A549 (cell line): ENCODE results near the gene PTPRD. TPM values are rescaled to one million over a fixed set of nuclear protein-coding genes. Genes with fewer than 3 reads are reported as not detected.

Source experiments
- ATAC-seq, 2 experiments: fragments of 200-7000 bp in 1 of 2; fragments of >200 bp in 1 of 2; cut with Nextera tagmentation in 1 of 2; cut with Tn5 transposase in 1 of 2; 3 replicates each; pipeline versions ENCODE4 v1.8.0 to v1.9.1; 2018 to 2020; ENCODE audit warnings: mild to moderate bottlenecking in 1 of 2, moderate library complexity in 1 of 2
- CTCF ChIA-PET: fragments of 300-600 bp; sonication (Branson Sonifier 250); formaldehyde crosslinking; extraction: SDS; loops from one replicate; lab custom pipeline; 2021; ENCODE audit warnings: antibody characterized with exemption, inconsistent platforms; lab: Yijun Ruan, JAX
- POLR2A ChIA-PET: fragments of 350-600 bp; formaldehyde crosslinking; extraction: SDS; loops from one replicate; lab custom pipeline; 2021; ENCODE audit warnings: antibody characterized with exemption, inconsistent platforms; lab: Yijun Ruan, JAX
- DNase-seq, 2 experiments: peaks; one replicate each; pipeline versions ENCODE4 v3.0.0 to v3.0.0-alpha.2; 2011 to 2016; ENCODE audit warnings: low read depth in 1 of 2, low spot score in 1 of 2
- FAIRE-seq: peaks from 2 replicates; lab custom pipeline; 2011; peaks lifted over from hg19 to GRCh38; lab: Jason Lieb, UNC
- H3K27ac ChIP-seq, 2 experiments: fragments of >200 bp; sonication (Bioruptor Twin); formaldehyde crosslinking; 3 replicates each; pipeline ENCODE4 v1.5.1; 2016 to 2017
- H3K4me1 ChIP-seq: fragments of >200 bp; sonication (Bioruptor Twin); formaldehyde crosslinking; 3 replicates; pipeline ENCODE4 v1.6.1; 2016
- H3K4me2 ChIP-seq: fragments of >200 bp; sonication (Bioruptor Twin); formaldehyde crosslinking; 3 replicates; pipeline ENCODE4 v1.6.1; 2016
- H3K4me3 ChIP-seq: fragments of >200 bp; sonication (Bioruptor Twin); formaldehyde crosslinking; 3 replicates; pipeline ENCODE4 v1.5.1; 2016
- H3K9me3 ChIP-seq: fragments of >200 bp; sonication (Bioruptor Twin); formaldehyde crosslinking; 3 replicates; pipeline ENCODE4 v1.6.1; 2016
- BCL3 ChIP-seq: fragments of >200 bp; sonication (Bioruptor Twin); formaldehyde crosslinking; IDR thresholded peaks from 3 replicates; pipeline ENCODE4 v1.6.1; 2016
- BHLHE40 ChIP-seq: IDR thresholded peaks from 2 replicates; pipeline ENCODE4 v1.6.1; 2012; ENCODE audit warnings: low read depth, low read length, inconsistent platforms
- CBX2 ChIP-seq: fragments of 200-600 bp; sonication (generic); IDR thresholded peaks from 2 replicates; pipeline ENCODE4 v1.6.1; 2016; ENCODE audit warnings: low read depth, mild to moderate bottlenecking, borderline replicate concordance
- CBX8 ChIP-seq: fragments of 200-600 bp; sonication (generic); IDR thresholded peaks from 2 replicates; pipeline ENCODE4 v1.6.1; 2016
- CHD4 ChIP-seq: fragments of 200-600 bp; sonication (generic); IDR thresholded peaks from 2 replicates; pipeline ENCODE4 v1.6.1; 2016; ENCODE audit warnings: antibody characterized with exemption, mild to moderate bottlenecking, borderline replicate concordance
- CTCF ChIP-seq: fragments of >200 bp; sonication (Bioruptor Twin); formaldehyde crosslinking; IDR thresholded peaks from 3 replicates; pipeline ENCODE4 v1.5.1; 2016
- EHF ChIP-seq: fragments of 250-450 bp; sonication (Bioruptor Pico); IDR thresholded peaks from 2 replicates; pipeline ENCODE4 v1.5.0; 2020; ENCODE audit warnings: mild to moderate bottlenecking
- ELK1 ChIP-seq: fragments of 150-350 bp; IDR thresholded peaks from 2 replicates; pipeline ENCODE4 v1.6.1; 2014; ENCODE audit warnings: low read depth, mild to moderate bottlenecking, low read length
- FOSB ChIP-seq: fragments of 250-450 bp; sonication (Bioruptor Pico); IDR thresholded peaks from 2 replicates; pipeline ENCODE4 v1.5.0; 2020; ENCODE audit warnings: mild to moderate bottlenecking, moderate library complexity
- FOXS1 ChIP-seq: fragments of 250-450 bp; sonication (Bioruptor Pico); IDR thresholded peaks from 2 replicates; pipeline ENCODE4 v1.5.0; 2020; ENCODE audit warnings: mild to moderate bottlenecking, moderate library complexity
- GATA3 ChIP-seq: IDR thresholded peaks from 2 replicates; pipeline ENCODE4 v1.6.1; 2012; ENCODE audit warnings: borderline replicate concordance
- HOXA7 ChIP-seq: fragments of 250-450 bp; sonication (Bioruptor Pico); IDR thresholded peaks from 2 replicates; pipeline ENCODE4 v1.5.0; 2020; ENCODE audit warnings: mild to moderate bottlenecking, moderate library complexity
- HOXB13 ChIP-seq: fragments of 250-450 bp; sonication (Bioruptor Pico); IDR thresholded peaks from 2 replicates; pipeline ENCODE4 v1.5.0; 2020; ENCODE audit warnings: low read depth, mild to moderate bottlenecking, moderate library complexity
- HOXB5 ChIP-seq: fragments of 250-450 bp; sonication (Bioruptor Pico); IDR thresholded peaks from 2 replicates; pipeline ENCODE4 v1.5.0; 2020; ENCODE audit warnings: mild to moderate bottlenecking, moderate library complexity
- JUNB ChIP-seq: fragments of >200 bp; sonication (Bioruptor Twin); formaldehyde crosslinking; IDR thresholded peaks from 2 replicates; pipeline ENCODE4 v1.6.1; 2016
- KDM5A ChIP-seq: fragments of 200-600 bp; sonication (generic); IDR thresholded peaks from 2 replicates; pipeline ENCODE4 v1.6.1; 2016; ENCODE audit warnings: antibody characterized with exemption, mild to moderate bottlenecking
- MAZ ChIP-seq: fragments of 150-350 bp; IDR thresholded peaks from 2 replicates; pipeline ENCODE4 v1.6.1; 2014; ENCODE audit warnings: antibody characterized with exemption, low read depth, low read length, borderline replicate concordance
- NFE2L2 ChIP-seq: fragments of 150-350 bp; conservative IDR thresholded peaks from 2 replicates; pipeline ENCODE4 v1.6.1; 2014; ENCODE audit warnings: low read length
- PHF8 ChIP-seq: fragments of 200-600 bp; sonication (generic); IDR thresholded peaks from 2 replicates; pipeline ENCODE4 v1.6.1; 2016; ENCODE audit warnings: low read depth, mild to moderate bottlenecking, antibody characterized with exemption, moderate library complexity, borderline replicate concordance
- POLR2A ChIP-seq: IDR thresholded peaks from 2 replicates; pipeline ENCODE4 v1.6.1; 2012; ENCODE audit warnings: mild to moderate bottlenecking, low read length
- POLR2AphosphoS2 ChIP-seq: conservative IDR thresholded peaks from 2 replicates; pipeline ENCODE4 v1.6.1; 2012; ENCODE audit warnings: low read length, improper control_type of control experiment, inconsistent platforms
- RARB ChIP-seq: fragments of 250-450 bp; sonication (Bioruptor Pico); IDR thresholded peaks from 2 replicates; pipeline ENCODE4 v1.8.0; 2021; ENCODE audit warnings: mild to moderate bottlenecking, moderate library complexity
- RCOR1 ChIP-seq: fragments of 150-350 bp; IDR thresholded peaks from 2 replicates; pipeline ENCODE4 v1.6.1; 2014; ENCODE audit warnings: antibody characterized with exemption, low read length, low read depth
- RNF2 ChIP-seq: fragments of 200-600 bp; sonication (generic); IDR thresholded peaks from 2 replicates; pipeline ENCODE4 v1.6.1; 2016; ENCODE audit warnings: low read depth, mild to moderate bottlenecking, antibody characterized with exemption, moderate library complexity, borderline replicate concordance
- SREBF2 ChIP-seq: fragments of 450-650 bp; IDR thresholded peaks from 2 replicates; pipeline ENCODE4 v1.6.1; 2014; ENCODE audit warnings: mild to moderate bottlenecking, moderate library complexity
- TP53 ChIP-seq: fragments of 250-450 bp; sonication (Bioruptor Pico); IDR thresholded peaks from 2 replicates; pipeline ENCODE4 v1.5.0; 2021; ENCODE audit warnings: mild to moderate bottlenecking, moderate library complexity
- ZFP36 ChIP-seq: fragments of 450-650 bp; IDR thresholded peaks from 2 replicates; pipeline ENCODE4 v1.6.1; 2014; ENCODE audit warnings: borderline replicate concordance; ENCODE audit not compliant: partially characterized antibody
- ZNF302 ChIP-seq: fragments of 250-450 bp; sonication (Bioruptor Pico); IDR thresholded peaks from 2 replicates; pipeline ENCODE4 v1.9.0; 2021; ENCODE audit warnings: inconsistent platforms, mild to moderate bottlenecking, moderate library complexity
- ZSCAN20 ChIP-seq: fragments of 250-450 bp; sonication (Bioruptor Pico); IDR thresholded peaks from 2 replicates; pipeline ENCODE4 v1.8.0; 2022; ENCODE audit warnings: mild to moderate bottlenecking, moderate library complexity
- WGBS: methylation state at CpG from one replicate; pipeline ENCODE4 v1.1.6; 2017; ENCODE audit errors: missing lambda C conversion rate; 5-methylcytosine and 5-hydroxymethylcytosine counted together
- polyA plus RNA-seq, 4 experiments: library from polyadenylated mRNA; depleted of rRNA in 3 of 4; stranded (reverse); fragments of >200 nt; fragmentation: RNase III in 1 of 4; extraction: RNeasy Plus Mini Kit Qiagen cat#74134 plus additional on column Dnase treatment in 1 of 4; gene quantifications; 2 replicates in 3 of 4; 3 replicates in 1 of 4; pipeline ENCODE4 v1.2.3, GENCODE V29; 2011 to 2017

PTPRD gene
- polyA plus RNA-seq, 2 of the 4 experiments (the other 2 are of a cell fraction): 0.39 to 1.3 TPM

DNA sequence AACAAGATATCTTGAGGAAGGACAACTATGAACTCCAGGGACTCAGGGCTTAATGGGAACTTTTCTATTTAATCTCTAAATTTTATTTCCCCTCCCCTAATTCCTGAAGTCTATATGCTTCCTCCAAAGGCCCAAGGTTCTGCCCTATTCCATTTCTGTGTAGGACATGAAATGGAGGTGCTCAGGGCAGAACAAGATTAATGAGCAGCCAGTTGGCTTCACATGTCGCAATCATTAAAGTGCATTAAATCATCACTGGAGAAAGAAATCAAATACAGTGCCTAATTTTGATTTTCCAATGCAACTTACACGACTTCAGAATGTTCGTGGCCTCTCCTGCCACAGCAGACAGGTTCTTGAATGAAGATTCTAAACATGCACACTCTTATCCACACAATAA is 862.1 kb downstream of the PTPRD start:
- Histone ChIP-seq H3K4me1 (no peaks in the 10 kb centered on the region), H3K9me3 (no peaks in the 10 kb centered on the region), H3K4me3 (no peak overlapping the region), H3K4me2 (no peak overlapping the region), H3K27ac (no peak overlapping the region)
- CTCF ChIA-PET: no interaction called here
- TF ChIP-seq BCL3 (no peak), KDM5A (no peak), FOSB (CRISPR knock-in tag) (no peak), JUNB (no peak), PHF8 (no peak), POLR2AphosphoS2 (no peak), CBX8 (no peak), CBX2 (no peak), HOXB13 (CRISPR knock-in tag) (no peak), RCOR1 (no peak)
- POLR2A ChIA-PET: no interaction called here
- no peak for ATAC-seq
- no peak for DNase-seq
- 2% methylated on average over 3 of the region's 3 CpGs for WGBS
- no peak for FAIRE-seq

GRCh38 chr9:9749591-9749990 is 863.2 kb downstream of the PTPRD start:
- Histone ChIP-seq H3K4me1 (no peaks in the 10 kb centered on the region), H3K4me2 (no peak overlapping the region), H3K27ac (no peak overlapping the region), H3K9me3 (no peaks in the 10 kb centered on the region), H3K4me3 (no peak overlapping the region)
- 6% methylated on average over 1 of the region's 1 CpG for WGBS
- no peak for DNase-seq
- CTCF ChIA-PET: no interaction called here
- POLR2A ChIA-PET: no interaction called here
- TF ChIP-seq RNF2 (no peak), ZNF302 (CRISPR knock-in tag) (no peak), KDM5A (no peak), GATA3 (no peak), ZSCAN20 (CRISPR knock-in tag) (no peak), SREBF2 (no peak), ELK1 (no peak)
- ATAC-seq: no peak
- no peak for FAIRE-seq

GRCh38 chr9:9747787-9748186 is 865.0 kb downstream of the PTPRD start:
- no peak overlapping the region for H3K4me3 ChIP-seq

More at GRCh38 chr9:9747787-9748186, 865.0 kb downstream of the PTPRD start:
- ATAC-seq (no peak), DNase-seq (no peak), FAIRE-seq (no peak)
- WGBS: 5% methylated on average over 4 of the region's 4 CpGs
- TF ChIP-seq RARB (no peak), CHD4 (no peak), ELK1 (no peak), POLR2A (no peak), TP53 (CRISPR knock-in tag) (no peak), FOSB (CRISPR knock-in tag) (no peak), FOXS1 (CRISPR knock-in tag) (no peak), MAZ (no peak), ZSCAN20 (CRISPR knock-in tag) (no peak), ZFP36 (no peak), HOXB5 (CRISPR knock-in tag) (no peak), CTCF (no peak), RCOR1 (no peak), NFE2L2 (no peak), EHF (CRISPR knock-in tag) (no peak), HOXA7 (CRISPR knock-in tag) (no peak), PHF8 (no peak), BCL3 (no peak), POLR2AphosphoS2 (no peak), BHLHE40 (no peak)
- POLR2A ChIA-PET: no interaction called here
- Histone ChIP-seq H3K27ac (no peak overlapping the region), H3K9me3 (no peaks in the 10 kb centered on the region), H3K4me2 (no peak overlapping the region), H3K4me1 (no peaks in the 10 kb centered on the region)
- CTCF ChIA-PET: no interaction called here
